DND-41 (cell line): ENCODE measurements around the gene NFKBIE.

Source experiments
- EZH2 ChIP-seq: IDR thresholded peaks from 3 replicates; pipeline ENCODE4 v1.6.1; 2012; ENCODE audit warnings: borderline replicate concordance, low read depth, mild to moderate bottlenecking, moderate library complexity, low read length, inconsistent platforms; ENCODE audit not compliant: severe bottlenecking
- TF ChIP-seq, protein P1 (sequence below): IDR thresholded peaks from 2 replicates; pipeline ENCODE4 v1.5.1; 2012; ENCODE audit warnings: borderline replicate concordance, low read length, moderate library complexity, mild to moderate bottlenecking; ENCODE audit not compliant: poor library complexity, severe bottlenecking; ENCODE audit errors: extremely low read depth

DNA sequence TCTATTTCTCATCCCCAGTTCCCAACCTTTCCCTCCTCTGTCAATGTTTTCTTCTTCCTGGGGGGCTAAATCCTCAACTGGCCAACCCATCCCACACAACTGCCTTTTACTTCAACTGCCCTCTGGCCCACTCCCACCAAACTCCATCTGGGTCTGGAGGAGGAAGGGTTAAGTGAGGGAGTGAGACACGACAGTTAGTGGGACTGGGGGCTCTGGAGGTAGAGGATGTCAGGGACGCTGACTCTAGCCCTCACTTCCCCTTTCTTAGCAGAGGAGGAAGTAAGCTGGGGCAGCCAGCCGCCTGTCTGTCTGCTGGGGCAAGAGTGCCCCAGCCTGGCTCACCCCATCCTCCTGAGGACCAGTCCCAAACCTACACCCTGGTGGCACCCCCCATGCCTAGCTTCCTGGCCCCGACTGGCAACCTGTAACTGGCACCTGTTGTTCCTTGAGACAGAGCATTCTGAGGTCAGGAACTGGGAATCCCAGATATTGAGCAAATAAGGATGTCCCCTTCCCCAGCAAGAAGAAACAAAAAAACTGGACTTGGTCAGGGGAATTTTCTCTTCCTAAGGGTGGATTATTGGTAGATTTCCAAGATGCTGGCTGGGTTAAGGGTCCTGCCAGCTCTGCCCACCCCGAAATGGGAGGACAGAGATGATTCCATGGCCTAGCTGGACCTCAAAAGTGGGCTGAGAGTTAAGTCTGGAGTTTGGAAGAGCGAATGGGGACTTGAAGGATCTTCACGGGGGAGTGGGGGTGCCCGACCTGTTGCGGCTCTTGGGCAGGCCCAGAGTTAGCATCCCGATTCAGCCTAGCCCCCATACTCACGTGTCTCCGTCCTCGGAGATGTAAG, 971 bp downstream of the NFKBIE start:
- TF ChIP-seq, protein P1, sequence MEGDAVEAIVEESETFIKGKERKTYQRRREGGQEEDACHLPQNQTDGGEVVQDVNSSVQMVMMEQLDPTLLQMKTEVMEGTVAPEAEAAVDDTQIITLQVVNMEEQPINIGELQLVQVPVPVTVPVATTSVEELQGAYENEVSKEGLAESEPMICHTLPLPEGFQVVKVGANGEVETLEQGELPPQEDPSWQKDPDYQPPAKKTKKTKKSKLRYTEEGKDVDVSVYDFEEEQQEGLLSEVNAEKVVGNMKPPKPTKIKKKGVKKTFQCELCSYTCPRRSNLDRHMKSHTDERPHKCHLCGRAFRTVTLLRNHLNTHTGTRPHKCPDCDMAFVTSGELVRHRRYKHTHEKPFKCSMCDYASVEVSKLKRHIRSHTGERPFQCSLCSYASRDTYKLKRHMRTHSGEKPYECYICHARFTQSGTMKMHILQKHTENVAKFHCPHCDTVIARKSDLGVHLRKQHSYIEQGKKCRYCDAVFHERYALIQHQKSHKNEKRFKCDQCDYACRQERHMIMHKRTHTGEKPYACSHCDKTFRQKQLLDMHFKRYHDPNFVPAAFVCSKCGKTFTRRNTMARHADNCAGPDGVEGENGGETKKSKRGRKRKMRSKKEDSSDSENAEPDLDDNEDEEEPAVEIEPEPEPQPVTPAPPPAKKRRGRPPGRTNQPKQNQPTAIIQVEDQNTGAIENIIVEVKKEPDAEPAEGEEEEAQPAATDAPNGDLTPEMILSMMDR: no peak
- no peak for TF ChIP-seq EZH2
